ENCODE data around the gene BTBD6.

Gene BTBD6

DNA sequence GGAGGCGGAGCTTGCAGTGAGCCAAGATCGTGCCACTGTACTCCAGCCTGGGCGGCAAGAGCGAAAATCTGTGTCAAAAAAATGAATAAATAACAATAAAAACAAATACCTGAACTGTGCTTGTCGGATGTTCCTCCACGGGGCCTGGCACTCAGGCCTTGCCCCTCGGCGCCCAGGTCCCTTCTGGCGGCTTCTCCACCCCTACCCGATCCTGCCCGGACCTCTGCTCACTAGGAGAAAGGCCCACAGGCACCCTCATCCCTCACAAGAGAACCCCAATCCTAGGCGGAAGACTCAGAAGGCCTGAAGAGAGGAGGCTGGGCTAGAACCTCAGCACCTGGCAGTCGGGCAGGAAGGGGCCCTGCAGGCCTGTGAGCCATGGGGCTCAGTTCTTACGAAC, 21.0 kb upstream of the BTBD6 start:
- Histone ChIP-seq H3K4me1 (no peaks in the 10 kb centered on the region), H3K4me3 (ENCODE audit: low read depth, low read length) (no peak overlapping the region), H3K9me3 (no peaks in the 10 kb centered on the region), H3K36me3 (peaks cover 10% of the 10 kb centered on the region), H3K27me3 (no peaks in the 10 kb centered on the region)
- DNase-seq = no peak
- TF ChIP-seq, protein P1, sequence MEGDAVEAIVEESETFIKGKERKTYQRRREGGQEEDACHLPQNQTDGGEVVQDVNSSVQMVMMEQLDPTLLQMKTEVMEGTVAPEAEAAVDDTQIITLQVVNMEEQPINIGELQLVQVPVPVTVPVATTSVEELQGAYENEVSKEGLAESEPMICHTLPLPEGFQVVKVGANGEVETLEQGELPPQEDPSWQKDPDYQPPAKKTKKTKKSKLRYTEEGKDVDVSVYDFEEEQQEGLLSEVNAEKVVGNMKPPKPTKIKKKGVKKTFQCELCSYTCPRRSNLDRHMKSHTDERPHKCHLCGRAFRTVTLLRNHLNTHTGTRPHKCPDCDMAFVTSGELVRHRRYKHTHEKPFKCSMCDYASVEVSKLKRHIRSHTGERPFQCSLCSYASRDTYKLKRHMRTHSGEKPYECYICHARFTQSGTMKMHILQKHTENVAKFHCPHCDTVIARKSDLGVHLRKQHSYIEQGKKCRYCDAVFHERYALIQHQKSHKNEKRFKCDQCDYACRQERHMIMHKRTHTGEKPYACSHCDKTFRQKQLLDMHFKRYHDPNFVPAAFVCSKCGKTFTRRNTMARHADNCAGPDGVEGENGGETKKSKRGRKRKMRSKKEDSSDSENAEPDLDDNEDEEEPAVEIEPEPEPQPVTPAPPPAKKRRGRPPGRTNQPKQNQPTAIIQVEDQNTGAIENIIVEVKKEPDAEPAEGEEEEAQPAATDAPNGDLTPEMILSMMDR (IDR thresholded peaks at IDR 0.05; ENCODE audit: low read depth, low read length) = no peak

DNA sequence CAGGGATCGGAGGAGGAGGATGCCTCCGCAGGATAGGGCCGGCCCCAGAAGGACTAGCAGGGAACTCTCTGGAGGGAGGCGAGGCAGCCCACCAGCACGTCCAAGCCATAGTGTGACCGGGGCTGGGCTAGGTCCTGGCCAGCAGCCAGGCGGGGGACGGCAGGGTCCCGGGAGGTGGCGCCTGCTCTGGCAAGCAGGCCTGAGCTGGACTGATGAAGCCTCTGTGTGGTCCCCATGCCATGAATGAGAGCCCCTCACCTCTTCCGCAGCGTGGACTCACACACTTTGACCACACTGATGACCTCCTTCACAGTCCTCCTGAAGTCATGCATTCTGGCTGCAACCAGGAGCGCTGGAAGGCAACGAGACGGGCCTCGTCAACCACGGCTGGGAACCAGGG, 19.8 kb upstream of the BTBD6 start:
- TF ChIP-seq, protein P1 (IDR thresholded peaks at IDR 0.05; ENCODE audit: low read depth, low read length) = no peak
- no peaks in the 10 kb centered on the region for H3K9me3 ChIP-seq
- DNase-seq = no peak
- peaks cover 10% of the 10 kb centered on the region for H3K36me3 ChIP-seq
- no peaks in the 10 kb centered on the region for H3K27me3 ChIP-seq
- no peak overlapping the region for H3K4me3 ChIP-seq (ENCODE audit: low read depth, low read length)
- H3K4me1 ChIP-seq = no peaks in the 10 kb centered on the region

DNA sequence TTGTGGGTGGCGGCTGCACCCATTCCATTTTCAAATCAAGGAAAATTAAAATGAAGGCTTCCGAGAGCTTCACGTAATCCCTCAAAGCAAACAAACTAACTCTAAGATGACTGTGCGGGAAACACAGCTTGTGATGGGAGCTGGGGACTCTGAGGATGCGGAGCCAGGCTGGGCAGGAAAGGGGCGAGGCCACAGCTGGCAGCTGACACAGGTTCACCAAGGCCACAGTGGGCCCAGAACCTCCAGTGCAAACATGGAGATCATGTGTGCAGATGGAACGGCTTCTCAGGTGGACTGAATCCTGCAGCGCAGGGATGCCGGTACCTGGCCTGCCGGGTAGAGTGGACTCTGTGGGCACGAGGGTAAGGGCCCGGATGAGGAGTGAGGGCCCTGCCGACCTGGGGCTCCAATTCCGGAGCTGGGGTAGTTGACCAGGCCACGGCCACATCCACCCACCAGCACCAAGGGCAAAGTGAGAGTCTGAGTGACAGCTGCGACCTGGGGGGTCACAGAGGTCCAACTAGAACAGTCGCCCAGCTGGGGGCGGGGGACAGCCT, 19.2 kb upstream of the BTBD6 start:
- TF ChIP-seq, protein P1 (IDR thresholded peaks at IDR 0.05; ENCODE audit: low read depth, low read length) = no peak
- Histone ChIP-seq H3K4me1 (no peaks in the 10 kb centered on the region), H3K36me3 (peaks cover 5% of the 10 kb centered on the region)

DNA sequence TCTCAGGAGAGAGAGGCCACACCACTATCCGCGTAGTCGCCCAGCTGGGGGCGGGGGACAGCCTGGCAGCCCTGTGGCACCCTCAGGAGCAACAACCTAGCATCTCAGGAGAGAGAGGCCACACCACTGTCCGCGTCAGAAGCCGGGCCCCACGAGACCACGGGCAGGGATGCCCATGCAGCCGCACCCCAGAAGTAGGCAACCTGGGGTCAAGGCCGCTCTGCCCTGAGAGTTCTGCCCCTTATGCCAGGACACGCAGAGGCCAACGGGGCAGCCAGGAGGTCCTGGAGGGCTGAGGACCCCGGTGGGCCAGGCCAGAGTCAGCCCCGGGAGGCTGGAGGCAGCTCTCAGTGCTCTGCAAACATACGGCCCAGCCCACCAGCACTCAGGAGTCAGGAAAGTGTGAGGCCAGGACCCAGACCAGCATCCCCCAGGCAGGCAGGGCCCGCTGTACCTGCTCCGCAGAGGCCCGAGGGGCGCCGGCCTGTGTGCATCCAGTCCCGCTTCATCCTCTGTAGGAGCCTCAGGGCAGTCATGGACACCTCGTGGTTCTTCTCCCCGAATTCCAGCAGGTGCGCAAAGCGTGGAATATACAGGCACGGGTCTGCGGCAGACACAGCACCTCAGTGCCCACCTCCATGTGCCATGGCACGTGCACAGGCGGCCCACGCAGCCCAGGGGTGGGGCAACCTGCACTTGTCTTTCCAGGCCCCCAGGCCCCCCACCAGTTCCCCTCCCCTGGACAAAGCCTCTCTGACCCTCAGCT, 7.3 kb upstream of the BTBD6 start:
- no peaks in the 10 kb centered on the region; the same call in none of the 2 replicates for H3K9me3 ChIP-seq
- no peak overlapping the region for H3K4me3 ChIP-seq (ENCODE audit: low read depth, low read length)
- no peaks in the 10 kb centered on the region for H3K4me1 ChIP-seq
- DNase-seq = no peak
- TF ChIP-seq, protein P1 (IDR thresholded peaks at IDR 0.05; ENCODE audit: low read depth, low read length) = no peak
- H3K36me3 ChIP-seq = peaks cover 16% of the 10 kb centered on the region; the same call in 1 of the 2 replicates
- H3K27me3 ChIP-seq = no peaks in the 10 kb centered on the region

More for the DNA sequence above, 19.2 kb upstream of the BTBD6 start:
- Histone ChIP-seq H3K27me3 (no peaks in the 10 kb centered on the region), H3K4me3 (ENCODE audit: low read depth, low read length) (no peak overlapping the region), H3K9me3 (no peaks in the 10 kb centered on the region)
- no peak for DNase-seq

DNA sequence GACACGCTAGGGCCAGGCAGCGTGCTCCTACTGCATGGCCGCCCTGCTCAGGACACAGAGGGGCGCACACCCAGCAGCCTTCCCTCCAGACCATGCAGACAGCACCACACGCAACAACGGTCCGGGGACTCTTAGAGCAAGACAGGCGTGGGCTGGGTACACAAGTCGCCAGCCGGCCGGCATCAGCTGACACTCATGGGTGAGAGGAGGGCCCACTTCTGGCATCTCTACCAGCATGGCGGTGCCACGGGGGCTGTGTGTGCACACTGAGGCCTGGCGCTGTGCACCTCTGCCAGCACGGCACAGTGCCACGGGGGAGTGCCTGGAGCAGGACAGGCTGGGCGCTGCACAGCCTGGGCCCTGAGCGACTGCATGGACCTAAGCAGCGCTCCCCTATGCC, 6.7 kb upstream of the BTBD6 start:
- no peak for DNase-seq
- no peaks in the 10 kb centered on the region; the same call in none of the 2 replicates for H3K9me3 ChIP-seq
- H3K36me3 ChIP-seq = peaks cover 16% of the 10 kb centered on the region
- no peaks in the 10 kb centered on the region for H3K4me1 ChIP-seq
- H3K27me3 ChIP-seq = no peaks in the 10 kb centered on the region
- TF ChIP-seq, protein P1 (IDR thresholded peaks at IDR 0.05; ENCODE audit: low read depth, low read length) = no peak
- H3K4me3 ChIP-seq (ENCODE audit: low read depth, low read length) = no peak overlapping the region

DNA sequence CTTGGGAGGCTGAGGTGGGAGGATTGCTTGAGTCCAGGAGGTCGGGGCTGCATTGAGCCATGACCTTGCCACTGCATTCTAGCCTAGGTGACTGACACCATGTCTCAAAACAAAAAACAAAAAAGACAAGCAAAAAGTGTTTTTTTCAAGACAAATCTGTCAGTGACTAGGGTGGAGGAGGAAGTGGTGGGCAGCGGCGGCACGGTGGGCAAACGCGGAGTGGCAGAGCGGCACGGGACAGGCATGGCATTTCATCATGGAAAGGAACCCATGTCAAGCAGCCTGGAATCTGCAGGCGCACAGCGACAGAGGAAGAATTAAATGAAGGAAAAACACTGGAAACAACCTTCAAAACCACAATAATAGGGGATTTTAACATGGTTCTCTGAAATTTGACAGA, 4.0 kb upstream of the BTBD6 start:
- Histone ChIP-seq H3K9me3 (no peaks in the 10 kb centered on the region; the same call in none of the 2 replicates), H3K27me3 (no peaks in the 10 kb centered on the region), H3K4me1 (no peaks in the 10 kb centered on the region), H3K4me3 (ENCODE audit: low read depth, low read length) (no peak overlapping the region), H3K36me3 (peaks cover 29% of the 10 kb centered on the region)
- no peak for DNase-seq
- TF ChIP-seq, protein P1 (IDR thresholded peaks at IDR 0.05; ENCODE audit: low read depth, low read length) = no peak

All from BE2C (cell line).